Measurements from ENCODE around the gene KIAA0930.
A peak's percentile ranks its signal among the peaks of the same experiment; 100 is the strongest.

The KIAA0930 gene

GRCh38 chr22:45212992-45213751 is 27.5 kb downstream of the KIAA0930 start:
- DNase-seq: no peak

GRCh38 chr22:45212306-45212709 is 28.4 kb downstream of the KIAA0930 start:
- DNase-seq: no peak

GRCh38 chr22:45211848-45212247 is 28.8 kb downstream of the KIAA0930 start:
- no peak for DNase-seq

GRCh38 chr22:45211435-45211834 is 29.3 kb downstream of the KIAA0930 start:
- no peak for DNase-seq

GRCh38 chr22:45210991-45211390 is 29.7 kb downstream of the KIAA0930 start:
- no peak for DNase-seq

- no peak for DNase-seq
Observed at GRCh38 chr22:45210577-45210976, 30.1 kb downstream of the KIAA0930 start.

- no peak for DNase-seq
Observed at GRCh38 chr22:45210174-45210573, 30.5 kb downstream of the KIAA0930 start.

GRCh38 chr22:45208993-45209838 is 31.5 kb downstream of the KIAA0930 start:
- peak; percentile 24 for DNase-seq

- no peak for DNase-seq
Observed at GRCh38 chr22:45208696-45208992, 32.0 kb downstream of the KIAA0930 start.

GRCh38 chr22:45207981-45208664 is 32.6 kb downstream of the KIAA0930 start:
- no peak for DNase-seq

GRCh38 chr22:45207533-45207932 is 33.2 kb downstream of the KIAA0930 start:
- no peak for DNase-seq

- no peak for DNase-seq
Observed at GRCh38 chr22:45206233-45206632, 34.5 kb downstream of the KIAA0930 start.

- no peak for DNase-seq
Observed at GRCh38 chr22:45205276-45205925, 35.3 kb downstream of the KIAA0930 start.

GRCh38 chr22:45204819-45205218 is 35.9 kb downstream of the KIAA0930 start:
- no peak for DNase-seq

- no peak for DNase-seq
Observed at GRCh38 chr22:45204241-45204640, 36.5 kb downstream of the KIAA0930 start.

GRCh38 chr22:45203150-45203951 is 37.3 kb downstream of the KIAA0930 start:
- DNase-seq: no peak

GRCh38 chr22:45202333-45203149 is 38.2 kb downstream of the KIAA0930 start:
- DNase-seq: no peak

GRCh38 chr22:45201678-45202332 is 38.9 kb downstream of the KIAA0930 start:
- no peak for DNase-seq

- no peak for DNase-seq
Observed at GRCh38 chr22:45200860-45201511, 39.7 kb downstream of the KIAA0930 start.

GRCh38 chr22:45200230-45200629 is 40.5 kb downstream of the KIAA0930 start:
- DNase-seq: no peak
